HFFc6 (cell line): Measurements from ENCODE around the gene RNF2. TPM values are rescaled to one million over a fixed set of nuclear protein-coding genes. Genes with fewer than 3 reads are reported as not detected.

Experiments
- DNase-seq: peaks from one replicate; pipeline ENCODE4 v3.0.0-alpha.2; 2018
- H3K27ac Mint-ChIP-seq: 2 replicates; pipeline ENCODE4 v1.8.0; 2020; ENCODE audit warnings: mild to moderate bottlenecking, mixed read lengths
- H3K27me3 Mint-ChIP-seq: 2 replicates; pipeline ENCODE4 v1.8.0; 2021; ENCODE audit warnings: mild to moderate bottlenecking, moderate library complexity, mixed read lengths; ENCODE audit not compliant: insufficient read depth
- H3K36me3 Mint-ChIP-seq: 2 replicates; pipeline ENCODE4 v1.8.0; 2021; ENCODE audit warnings: low read depth, mixed read lengths
- H3K4me1 Mint-ChIP-seq: 2 replicates; pipeline ENCODE4 v1.8.0; 2020; ENCODE audit warnings: low read depth, mixed read lengths
- H3K4me3 Mint-ChIP-seq: 2 replicates; pipeline ENCODE4 v1.8.0; 2020; ENCODE audit warnings: mild to moderate bottlenecking, moderate library complexity, mixed read lengths
- H3K9me3 Mint-ChIP-seq: 2 replicates; pipeline ENCODE4 v1.8.0; 2020; ENCODE audit warnings: mild to moderate bottlenecking, mixed read lengths
- CTCF ChIP-seq: fragments of 200-600 bp; sonication (generic); IDR thresholded peaks from 2 replicates; pipeline ENCODE4 v1.5.0; 2021; ENCODE audit warnings: antibody characterized with exemption, mild to moderate bottlenecking
- total RNA-seq, 6 experiments: library from RNA; stranded (reverse); fragmentation: NEBNext Ultra II Directional; extraction: Animal tissue kit (Norgen Biotek cat#: 25700); gene quantifications; 2 replicates in 1 of 6; 3 replicates in 5 of 6; pipeline ENCODE4 v1.2.3, GENCODE V29; 2021

The RNF2 gene
- total RNA-seq, 6 experiments from 2014 or later = 19.0 to 24.7 (median 22.4) TPM

GRCh38 chr1:185015631-185016030, 29.7 kb upstream of the RNF2 start:
- no peak overlapping the region; the same call in 1 of the 2 replicates for H3K27ac Mint-ChIP-seq
- no peaks in the 10 kb centered on the region for H3K9me3 Mint-ChIP-seq
- peaks cover 20% of the 10 kb centered on the region for H3K4me1 Mint-ChIP-seq
- H3K27me3 Mint-ChIP-seq = peaks cover 3% of the 10 kb centered on the region; the same call in 1 of the 2 replicates
- no peak for TF ChIP-seq CTCF
- H3K4me3 Mint-ChIP-seq = no peak overlapping the region
- no peaks in the 10 kb centered on the region for H3K36me3 Mint-ChIP-seq
- DNase-seq = no peak

GRCh38 chr1:185016880-185017279, 28.5 kb upstream of the RNF2 start:
- no peak for TF ChIP-seq CTCF
- H3K36me3 Mint-ChIP-seq = no peaks in the 10 kb centered on the region
- H3K27ac Mint-ChIP-seq = peak overlapping the region; percentile 80
- no peaks in the 10 kb centered on the region for H3K9me3 Mint-ChIP-seq
- peaks cover 3% of the 10 kb centered on the region; the same call in 1 of the 2 replicates for H3K27me3 Mint-ChIP-seq
- DNase-seq = no peak
- peaks cover 20% of the 10 kb centered on the region for H3K4me1 Mint-ChIP-seq
- H3K4me3 Mint-ChIP-seq = no peak overlapping the region; the same call in 1 of the 2 replicates

- Mint-ChIP-seq H3K36me3 (no peaks in the 10 kb centered on the region), H3K9me3 (no peaks in the 10 kb centered on the region), H3K27ac (peak overlapping the region; percentile 80), H3K4me3 (no peak overlapping the region; the same call in 1 of the 2 replicates), H3K4me1 (peaks cover 20% of the 10 kb centered on the region), H3K27me3 (peaks cover 1% of the 10 kb centered on the region)
- TF ChIP-seq CTCF = no peak
- DNase-seq = peak; percentile 84
These were observed 28.0 kb upstream of the RNF2 start for GRCh38 chr1:185017338-185017737.

GRCh38 chr1:185017966-185018365, 27.4 kb upstream of the RNF2 start:
- H3K36me3 Mint-ChIP-seq = no peaks in the 10 kb centered on the region
- no peak for DNase-seq
- peaks cover 1% of the 10 kb centered on the region for H3K27me3 Mint-ChIP-seq
- peak overlapping the region; percentile 47 for H3K27ac Mint-ChIP-seq
- H3K4me1 Mint-ChIP-seq = peaks cover 20% of the 10 kb centered on the region
- no peak for TF ChIP-seq CTCF
- no peak overlapping the region for H3K4me3 Mint-ChIP-seq
- H3K9me3 Mint-ChIP-seq = no peaks in the 10 kb centered on the region

- peaks cover 26% of the 10 kb centered on the region for H3K36me3 Mint-ChIP-seq
- TF ChIP-seq CTCF = no peak
- peaks cover 13% of the 10 kb centered on the region for H3K27me3 Mint-ChIP-seq
- peaks cover 28% of the 10 kb centered on the region for H3K9me3 Mint-ChIP-seq
- no peak overlapping the region for H3K4me3 Mint-ChIP-seq
- no peaks in the 10 kb centered on the region for H3K4me1 Mint-ChIP-seq
- H3K27ac Mint-ChIP-seq = no peak overlapping the region
- DNase-seq = no peak
These were observed 18.0 kb upstream of the RNF2 start for GRCh38 chr1:185027252-185027882.
